GM15510 (cell line): ENCODE results near the gene STX8.

ENCODE experiments used
- POLR2A ChIP-seq: IDR thresholded peaks from 3 replicates; pipeline ENCODE4 v1.6.1; 2011; ENCODE audit warnings: borderline replicate concordance; ENCODE audit not compliant: insufficient read length; ENCODE audit errors: extremely low read depth

STX8 gene

GRCh38 chr17:9564104-9564503 is 11.5 kb downstream of the STX8 start:
- no peak for TF ChIP-seq POLR2A

GRCh38 chr17:9557857-9558256 is 17.8 kb downstream of the STX8 start:
- TF ChIP-seq POLR2A = no peak

- TF ChIP-seq POLR2A = no peak
These were observed 18.4 kb downstream of the STX8 start for GRCh38 chr17:9557161-9557755.

GRCh38 chr17:9553596-9553995 is 22.0 kb downstream of the STX8 start:
- TF ChIP-seq POLR2A = no peak

- no peak for TF ChIP-seq POLR2A
These were observed 22.4 kb downstream of the STX8 start for GRCh38 chr17:9553181-9553580.

GRCh38 chr17:9549215-9549614 is 26.4 kb downstream of the STX8 start:
- no peak for TF ChIP-seq POLR2A

GRCh38 chr17:9544221-9544620 is 31.4 kb downstream of the STX8 start:
- TF ChIP-seq POLR2A = no peak

- TF ChIP-seq POLR2A = no peak
These were observed 33.9 kb downstream of the STX8 start for GRCh38 chr17:9541718-9542117.

- TF ChIP-seq POLR2A = no peak
These were observed 37.0 kb downstream of the STX8 start for GRCh38 chr17:9538626-9539025.

- TF ChIP-seq POLR2A = no peak
These were observed 38.3 kb downstream of the STX8 start for GRCh38 chr17:9537177-9537776.

- TF ChIP-seq POLR2A = no peak
These were observed 39.6 kb downstream of the STX8 start for GRCh38 chr17:9536061-9536460.

- no peak for TF ChIP-seq POLR2A
These were observed 42.2 kb downstream of the STX8 start for GRCh38 chr17:9533441-9533840.

- TF ChIP-seq POLR2A = no peak
These were observed 42.9 kb downstream of the STX8 start for GRCh38 chr17:9532715-9533114.

GRCh38 chr17:9531034-9531433 is 44.6 kb downstream of the STX8 start:
- TF ChIP-seq POLR2A = no peak

- no peak for TF ChIP-seq POLR2A
These were observed 46.5 kb downstream of the STX8 start for GRCh38 chr17:9529033-9529700.

GRCh38 chr17:9527788-9528187 is 47.8 kb downstream of the STX8 start:
- TF ChIP-seq POLR2A = no peak

- no peak for TF ChIP-seq POLR2A
These were observed 53.5 kb downstream of the STX8 start for GRCh38 chr17:9522074-9522473.

GRCh38 chr17:9521062-9521461 is 54.6 kb downstream of the STX8 start:
- no peak for TF ChIP-seq POLR2A
